ENCODE measurements around the gene TP73.

TP73 gene

GRCh38 chr1:3641046-3641760, 11.1 kb upstream of the TP73 start:
- no peak for TF ChIP-seq CTCF (IDR thresholded peaks at IDR 0.05; ENCODE audit: low read depth, low read length, missing control alignments)

GRCh38 chr1:3641816-3642215, 10.5 kb upstream of the TP73 start:
- DNase-seq (ENCODE audit: extremely low read depth, low read depth), result no peak
- no peak overlapping the region for H3K4me3 ChIP-seq (replicated peaks; ENCODE audit: low read depth, low read length)
- TF ChIP-seq CTCF (IDR thresholded peaks at IDR 0.05; ENCODE audit: low read depth, low read length, missing control alignments), result no peak

More at GRCh38 chr1:3641046-3641760, 11.1 kb upstream of the TP73 start:
- DNase-seq (ENCODE audit: extremely low read depth, low read depth), result no peak
- H3K4me3 ChIP-seq (replicated peaks; ENCODE audit: low read depth, low read length), result no peak overlapping the region

- no peak for DNase-seq (ENCODE audit: extremely low read depth, low read depth)
- TF ChIP-seq CTCF (IDR thresholded peaks at IDR 0.05; ENCODE audit: low read depth, low read length, missing control alignments), result no peak
- H3K4me3 ChIP-seq (replicated peaks; ENCODE audit: low read depth, low read length), result no peak overlapping the region
These were observed 9.2 kb upstream of the TP73 start for GRCh38 chr1:3642919-3643675.

- DNase-seq (ENCODE audit: extremely low read depth, low read depth), result no peak
- H3K4me3 ChIP-seq (replicated peaks; ENCODE audit: low read depth, low read length), result no peak overlapping the region
- TF ChIP-seq CTCF (IDR thresholded peaks at IDR 0.05; ENCODE audit: low read depth, low read length, missing control alignments), result no peak
These were observed 8.0 kb upstream of the TP73 start for GRCh38 chr1:3644273-3644672.

GRCh38 chr1:3645247-3645646, 7.1 kb upstream of the TP73 start:
- TF ChIP-seq CTCF (IDR thresholded peaks at IDR 0.05; ENCODE audit: low read depth, low read length, missing control alignments), result no peak
- no peak for DNase-seq (ENCODE audit: extremely low read depth, low read depth)
- H3K4me3 ChIP-seq (replicated peaks; ENCODE audit: low read depth, low read length), result no peak overlapping the region

GRCh38 chr1:3645666-3646355, 6.5 kb upstream of the TP73 start:
- TF ChIP-seq CTCF (IDR thresholded peaks at IDR 0.05; ENCODE audit: low read depth, low read length, missing control alignments), result no peak
- no peak for DNase-seq (ENCODE audit: extremely low read depth, low read depth)
- H3K4me3 ChIP-seq (replicated peaks; ENCODE audit: low read depth, low read length), result no peak overlapping the region

All from HFF-Myc (cell line).